NCI-H2227 (cell line): ENCODE measurements around the gene TOMM20.
"Not testable (repeated sequence)": the region's sequence is repeated elsewhere in the genome, so short reads cannot be mapped to it uniquely, and the experiment has no call there.

Experiments used
- DNase-seq: peaks from one replicate; lab custom pipeline; 2025; ENCODE audit not compliant: unreplicated experiment; lab: John Stamatoyannopoulos, UW

TOMM20 gene

GRCh38 chr1:235128456-235129328 is at the start of gene TOMM20:
Gene TOMM20, minus strand, starts transcription at chr1:235128837. Its CDS starts 122 bp downstream, at chr1:235128715.
- peak; percentile 99 for DNase-seq

GRCh38 chr1:235176486-235176885 is 47.8 kb upstream of the TOMM20 start:
- DNase-seq: no peak

GRCh38 chr1:235169986-235170385 is 41.3 kb upstream of the TOMM20 start:
- DNase-seq: no peak

GRCh38 chr1:235168375-235168774 is 39.7 kb upstream of the TOMM20 start:
- no peak for DNase-seq

- DNase-seq: peak; percentile 37
Measured at GRCh38 chr1:235161685-235162327, 33.2 kb upstream of the TOMM20 start.

- DNase-seq: peak; percentile 96
Measured at GRCh38 chr1:235160957-235161684, 32.5 kb upstream of the TOMM20 start, which contains the start of gene RBM34. Gene RBM34, minus strand, starts transcription at chr1:235161250. Its CDS starts 24 bp downstream, at chr1:235161226.

GRCh38 chr1:235160383-235160956 is 31.8 kb upstream of the TOMM20 start:
- peak; percentile 68 for DNase-seq

- DNase-seq: peak; percentile 33
Measured at GRCh38 chr1:235159930-235160329, 31.3 kb upstream of the TOMM20 start.

GRCh38 chr1:235159284-235159683 is 30.6 kb upstream of the TOMM20 start:
- not testable (repeated sequence) for DNase-seq

GRCh38 chr1:235158680-235159079 is 30.0 kb upstream of the TOMM20 start:
- no peak for DNase-seq

GRCh38 chr1:235157150-235157549 is 28.5 kb upstream of the TOMM20 start:
- DNase-seq: no peak

GRCh38 chr1:235156740-235157139 is 28.1 kb upstream of the TOMM20 start:
- no peak for DNase-seq

- no peak for DNase-seq
Measured at GRCh38 chr1:235156265-235156664, 27.6 kb upstream of the TOMM20 start.

GRCh38 chr1:235152235-235152634 is 23.6 kb upstream of the TOMM20 start:
- no peak for DNase-seq

- no peak for DNase-seq
Measured at GRCh38 chr1:235151033-235151432, 22.4 kb upstream of the TOMM20 start.

GRCh38 chr1:235149824-235150223 is 21.2 kb upstream of the TOMM20 start:
- DNase-seq: no peak

- DNase-seq: no peak
Measured at GRCh38 chr1:235147269-235147668, 18.6 kb upstream of the TOMM20 start.

- no peak for DNase-seq
Measured at GRCh38 chr1:235145639-235146038, 17.0 kb upstream of the TOMM20 start.

GRCh38 chr1:235142991-235143390 is 14.4 kb upstream of the TOMM20 start:
- DNase-seq: no peak

GRCh38 chr1:235139315-235139714 is 10.7 kb upstream of the TOMM20 start:
- no peak for DNase-seq

GRCh38 chr1:235138821-235139220 is 10.2 kb upstream of the TOMM20 start:
- DNase-seq: no peak
